Ishikawa (cell line): ENCODE measurements around the gene ACRBP.
A peak's percentile ranks its signal among the peaks of the same experiment; 100 is the strongest.

Experiments used
- CREB1 ChIP-seq: IDR thresholded peaks from 2 replicates; pipeline ENCODE4 v1.6.1; 2012; ENCODE audit warnings: low read depth
- EP300 ChIP-seq: IDR thresholded peaks from 2 replicates; pipeline ENCODE4 v1.6.1; 2012; ENCODE audit warnings: borderline replicate concordance
- MAX ChIP-seq: IDR thresholded peaks from 2 replicates; pipeline ENCODE4 v1.6.1; 2012
- NFIC ChIP-seq: IDR thresholded peaks from 2 replicates; pipeline ENCODE4 v1.6.1; 2012
- RAD21 ChIP-seq: IDR thresholded peaks from 2 replicates; pipeline ENCODE4 v1.6.1; 2012; ENCODE audit warnings: low read depth
- REST ChIP-seq: IDR thresholded peaks from 2 replicates; pipeline ENCODE4 v1.6.1; 2012; ENCODE audit warnings: low read depth, mild to moderate bottlenecking
- TAF1 ChIP-seq: IDR thresholded peaks from 2 replicates; pipeline ENCODE4 v1.6.1; 2012; ENCODE audit warnings: low read depth, mild to moderate bottlenecking
- USF1 ChIP-seq: IDR thresholded peaks from 2 replicates; pipeline ENCODE4 v1.6.1; 2012
- ZBTB7A ChIP-seq: IDR thresholded peaks from 2 replicates; pipeline ENCODE4 v1.6.1; 2012; ENCODE audit warnings: low read depth

GRCh38 chr12:6612247-6612646 lies 35.0 kb downstream of the ACRBP start:
- TF ChIP-seq USF1 (peak; percentile 33; the same call in 1 of the 2 replicates), MAX (no peak), EP300 (no peak), CREB1 (no peak), REST (no peak), ZBTB7A (no peak; the same call in 1 of the 2 replicates), RAD21 (no peak), TAF1 (no peak), NFIC (no peak)
